K562 (cell line): ENCODE results near the gene INKA2. TPM values are rescaled to one million over a fixed set of nuclear protein-coding genes. Genes with fewer than 3 reads are reported as not detected.

Experiments used
- CBFA2T2 ChIP-seq: fragments of 450-650 bp; conservative IDR thresholded peaks from 2 replicates; pipeline ENCODE4 v1.6.1; 2017; ENCODE audit warnings: mild to moderate bottlenecking
- CBX5 ChIP-seq: IDR thresholded peaks from 2 replicates; pipeline ENCODE4 v1.6.1; 2014; ENCODE audit warnings: low read depth, borderline replicate concordance
- ELF2 ChIP-seq: fragments of 250-450 bp; sonication (Bioruptor Pico); IDR thresholded peaks from 2 replicates; pipeline ENCODE4 v1.5.0; 2021; ENCODE audit warnings: mild to moderate bottlenecking
- HIVEP1 ChIP-seq: fragments of 250-450 bp; sonication (Bioruptor Pico); IDR thresholded peaks from 2 replicates; pipeline ENCODE4 v1.4.0; 2020; ENCODE audit warnings: mild to moderate bottlenecking
- MCM2 ChIP-seq: fragments of 450-650 bp; IDR thresholded peaks from 2 replicates; pipeline ENCODE4 v1.6.1; 2017; ENCODE audit warnings: low read depth, mild to moderate bottlenecking
- MEF2A ChIP-seq: IDR thresholded peaks from 2 replicates; pipeline ENCODE4 v1.6.1; 2011; ENCODE audit warnings: low read depth, mild to moderate bottlenecking, low read length, moderate library complexity; ENCODE audit not compliant: control insufficient read depth
- OTX1 ChIP-seq: fragments of 450-650 bp; formaldehyde crosslinking; IDR thresholded peaks from 2 replicates; pipeline ENCODE4 v1.4.0; 2022; ENCODE audit warnings: mild to moderate bottlenecking
- RNF219 ChIP-seq: fragments of 250-450 bp; sonication (Bioruptor Pico); IDR thresholded peaks from 2 replicates; pipeline ENCODE4 v1.5.0; 2022; ENCODE audit warnings: mild to moderate bottlenecking
- SMAD2 ChIP-seq: fragments of 150-350 bp; IDR thresholded peaks from 2 replicates; pipeline ENCODE4 v1.6.1; 2014; ENCODE audit warnings: low read depth, mild to moderate bottlenecking, low read length
- TFAM ChIP-seq: fragments of 250-450 bp; sonication (Bioruptor Pico); conservative IDR thresholded peaks from 2 replicates; pipeline ENCODE4 v1.5.0; 2021; ENCODE audit warnings: mild to moderate bottlenecking, moderate library complexity
- USF1 ChIP-seq: sonication (generic); formaldehyde crosslinking; IDR thresholded peaks from 2 replicates; pipeline ENCODE4 v1.9.0; 2022; ENCODE audit warnings: mild to moderate bottlenecking, missing genetic modification reagents
- ZBTB12 ChIP-seq: fragments of 250-450 bp; sonication (Bioruptor Pico); IDR thresholded peaks from 2 replicates; pipeline ENCODE4 v1.4.0; 2020
- ZNF24 ChIP-seq: fragments of 450-650 bp; IDR thresholded peaks from 2 replicates; pipeline ENCODE4 v1.6.1; 2016
- ZNF3 ChIP-seq: fragments of 250-450 bp; sonication (Bioruptor Pico); IDR thresholded peaks from 2 replicates; pipeline ENCODE4 v1.5.0; 2021; ENCODE audit warnings: mild to moderate bottlenecking, moderate library complexity
- polyA plus RNA-seq, 8 experiments: library from polyadenylated mRNA; depleted of rRNA in 4 of 8; stranded (reverse) in 5 of 8; unstranded in 3 of 8; fragments of >200 nt; fragmentation: Nextera tagmentation in 2 of 8; fragmentation: Illumina TruSeq in 1 of 8; extraction: Ambion mirVana in 2 of 8; extraction: Trizol in 1 of 8; gene quantifications; 2 replicates each; pipeline versions ENCODE4 v1.2.1 to v1.2.3, GENCODE V29; 2011 to 2014; ENCODE audit warnings: inconsistent platforms in 1 of 8, missing spikeins in 1 of 8
- total RNA-seq, 7 experiments: library from RNA; depleted of rRNA in 6 of 7; stranded (reverse); fragments of >200 nt in 6 of 7; fragmentation: Illumina TruSeq in 2 of 7; extraction: Trizol in 2 of 7; gene quantifications; 2 replicates each; pipeline versions ENCODE4 v1.2.1 to v1.2.3, GENCODE V29; 2011 to 2021; ENCODE audit warnings: low replicate concordance in 1 of 7

Gene INKA2
- total and polyA plus RNA-seq, 9 of the 15 experiments (the other 6 are each of a cell fraction or from before 2014, with no cell fraction given), result 0.04 to 1.4 (median 0.26) TPM; not detected in 1

- no peak for TF ChIP-seq ZBTB12
- no peak for TF ChIP-seq TFAM (CRISPR knock-in tag)
- no peak for TF ChIP-seq MEF2A
- TF ChIP-seq SMAD2, result no peak
- no peak for TF ChIP-seq MCM2
- TF ChIP-seq CBFA2T2, result no peak
- no peak for TF ChIP-seq CBX5
- TF ChIP-seq OTX1 (CRISPR knock-in tag), result no peak
- no peak for TF ChIP-seq ELF2
- no peak for TF ChIP-seq ZNF24
- TF ChIP-seq USF1 (CRISPR knock-in tag), result no peak
- TF ChIP-seq HIVEP1 (CRISPR knock-in tag), result no peak
- no peak for TF ChIP-seq RNF219 (CRISPR knock-in tag)
- no peak for TF ChIP-seq ZNF3 (CRISPR knock-in tag)
- TF ChIP-seq, all 486 proteins: peak for 0
Observed at GRCh38 chr1:111736548-111737215, 2.5 kb downstream of the INKA2 start (continued).
